IMR-90 (cell line): Measurements from ENCODE around the gene ALDH5A1.
A peak's percentile ranks its signal among the peaks of the same experiment; 100 is the strongest.

Source experiments
- CEBPB ChIP-seq: IDR thresholded peaks from 2 replicates; pipeline ENCODE4 v1.6.1; 2012; ENCODE audit warnings: low read depth, low read length, improper control_type of control experiment
- ELK1 ChIP-seq: fragments of 150-350 bp; IDR thresholded peaks from 2 replicates; pipeline ENCODE4 v1.6.1; 2016; ENCODE audit warnings: low read depth, mild to moderate bottlenecking, low read length, moderate library complexity, borderline replicate concordance
- POLR2A ChIP-seq: IDR thresholded peaks from 2 replicates; pipeline ENCODE4 v1.6.1; 2012; ENCODE audit warnings: mild to moderate bottlenecking, low read depth, low read length
- USF2 ChIP-seq: fragments of 150-350 bp; IDR thresholded peaks from 2 replicates; pipeline ENCODE4 v1.6.1; 2017; ENCODE audit warnings: mild to moderate bottlenecking, antibody characterized with exemption, low read length, low read depth
- TF ChIP-seq, protein P1 (sequence below): conservative IDR thresholded peaks from 2 replicates; pipeline ENCODE4 v1.5.1; 2012; ENCODE audit warnings: mild to moderate bottlenecking, low read depth, low read length, improper control_type of control experiment

- TF ChIP-seq, protein P1, sequence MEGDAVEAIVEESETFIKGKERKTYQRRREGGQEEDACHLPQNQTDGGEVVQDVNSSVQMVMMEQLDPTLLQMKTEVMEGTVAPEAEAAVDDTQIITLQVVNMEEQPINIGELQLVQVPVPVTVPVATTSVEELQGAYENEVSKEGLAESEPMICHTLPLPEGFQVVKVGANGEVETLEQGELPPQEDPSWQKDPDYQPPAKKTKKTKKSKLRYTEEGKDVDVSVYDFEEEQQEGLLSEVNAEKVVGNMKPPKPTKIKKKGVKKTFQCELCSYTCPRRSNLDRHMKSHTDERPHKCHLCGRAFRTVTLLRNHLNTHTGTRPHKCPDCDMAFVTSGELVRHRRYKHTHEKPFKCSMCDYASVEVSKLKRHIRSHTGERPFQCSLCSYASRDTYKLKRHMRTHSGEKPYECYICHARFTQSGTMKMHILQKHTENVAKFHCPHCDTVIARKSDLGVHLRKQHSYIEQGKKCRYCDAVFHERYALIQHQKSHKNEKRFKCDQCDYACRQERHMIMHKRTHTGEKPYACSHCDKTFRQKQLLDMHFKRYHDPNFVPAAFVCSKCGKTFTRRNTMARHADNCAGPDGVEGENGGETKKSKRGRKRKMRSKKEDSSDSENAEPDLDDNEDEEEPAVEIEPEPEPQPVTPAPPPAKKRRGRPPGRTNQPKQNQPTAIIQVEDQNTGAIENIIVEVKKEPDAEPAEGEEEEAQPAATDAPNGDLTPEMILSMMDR, result peak; percentile 76
- TF ChIP-seq ELK1 (no peak), POLR2A (no peak), USF2 (no peak), CEBPB (no peak)
Measured at GRCh38 chr6:24581084-24581669, 86.4 kb downstream of the ALDH5A1 start.
